SK-N-SH (cell line): ENCODE data around the gene DEFB131B. TPM values are rescaled to one million over a fixed set of nuclear protein-coding genes. Genes with fewer than 3 reads are reported as not detected.

Source experiments
- CTCF ChIA-PET: fragments of 300-600, 350-600 bp; formaldehyde crosslinking; extraction: SDS; loops from one replicate; lab custom pipeline; 2021; lab: Yijun Ruan, JAX
- POLR2A ChIA-PET: fragments of 350-600 bp; sonication (Branson Sonifier 250); formaldehyde crosslinking; extraction: SDS; loops from one replicate; lab custom pipeline; 2020; ENCODE audit warnings: antibody characterized with exemption, inconsistent platforms; lab: Yijun Ruan, JAX
- DNase-seq: peaks from one replicate; pipeline ENCODE4 v3.0.0; 2012
- H2AFZ ChIP-seq: fragments of 200-600 bp; sonication (generic); 2 replicates; pipeline ENCODE4 v1.8.1; 2016; ENCODE audit warnings: antibody characterized with exemption, mild to moderate bottlenecking, low read depth
- H3F3A ChIP-seq: fragments of 200-600 bp; sonication (generic); replicated peaks from 2 replicates; pipeline ENCODE3; 2016; ENCODE audit warnings: antibody characterized with exemption, mild to moderate bottlenecking; ENCODE audit not compliant: insufficient read depth
- H3K27ac ChIP-seq, 2 experiments: fragments of 200-500 bp in 1 of 2; fragments of 200-600 bp in 1 of 2; sonication (Bioruptor generic) in 1 of 2; sonication (generic), shearing (Covaris generic) in 1 of 2; 2 replicates each; pipeline versions ENCODE4 v1.5.1 to v1.6.1; 2014 to 2016; ENCODE audit warnings: low read depth in 2 of 2, inconsistent platforms in 1 of 2, low read length in 1 of 2, mild to moderate bottlenecking in 1 of 2, mixed read lengths in 1 of 2
- H3K27me3 ChIP-seq: fragments of 200-600 bp; sonication (generic), shearing (Covaris generic); 2 replicates; pipeline ENCODE4 v1.6.1; 2016; ENCODE audit warnings: mixed run types; ENCODE audit not compliant: insufficient read depth
- H3K36me3 ChIP-seq, 2 experiments: fragments of 200-500 bp in 1 of 2; fragments of 200-600 bp in 1 of 2; sonication (Bioruptor generic) in 1 of 2; sonication (generic) in 1 of 2; replicated peaks in 1 of 2; 2 replicates each; pipeline versions ENCODE3 to v1.5.1; 2014 to 2016; ENCODE audit warnings: low read length in 1 of 2, mild to moderate bottlenecking in 1 of 2; ENCODE audit not compliant: insufficient read depth in 2 of 2, control insufficient read depth in 1 of 2
- H3K4me1 ChIP-seq, 2 experiments: fragments of 200-500 bp in 1 of 2; fragments of 200-600 bp in 1 of 2; sonication (Bioruptor generic) in 1 of 2; sonication (generic), shearing (Covaris generic) in 1 of 2; 2 replicates each; pipeline versions ENCODE4 v1.5.1 to v1.6.1; 2014 to 2016; ENCODE audit warnings: low read depth in 1 of 2, low read length in 1 of 2, mixed run types in 1 of 2; ENCODE audit not compliant: insufficient read depth in 2 of 2, control insufficient read depth in 1 of 2
- H3K4me2 ChIP-seq: fragments of 200-600 bp; sonication (generic), shearing (Covaris generic); 2 replicates; pipeline ENCODE4 v1.6.1; 2017; ENCODE audit warnings: mixed run types
- H3K4me3 ChIP-seq, 2 experiments: fragments of 200-500 bp in 1 of 2; fragments of 200-600 bp in 1 of 2; sonication (Bioruptor generic) in 1 of 2; sonication (generic), shearing (Covaris generic) in 1 of 2; 2 replicates each; pipeline versions ENCODE4 v1.5.1 to v1.8.1; 2014 to 2016; ENCODE audit warnings: low read depth in 2 of 2, inconsistent platforms in 1 of 2, low read length in 1 of 2, mild to moderate bottlenecking in 1 of 2, mixed read lengths in 1 of 2, moderate library complexity in 1 of 2
- H3K79me2 ChIP-seq: fragments of 200-600 bp; sonication (generic); 2 replicates; pipeline ENCODE4 v1.8.1; 2017; ENCODE audit warnings: mild to moderate bottlenecking; ENCODE audit not compliant: insufficient read depth
- H3K9ac ChIP-seq: fragments of 200-600 bp; sonication (generic); 2 replicates; pipeline ENCODE4 v1.6.1; 2017; ENCODE audit warnings: mixed run types
- H3K9me2 ChIP-seq: fragments of 200-600 bp; sonication (generic); 2 replicates; pipeline ENCODE4 v1.6.1; 2017; ENCODE audit warnings: mixed run types
- H3K9me3 ChIP-seq: fragments of 200-600 bp; sonication (generic); 2 replicates; pipeline ENCODE4 v1.6.1; 2017; ENCODE audit warnings: mixed run types, mild to moderate bottlenecking, moderate library complexity
- H4K20me1 ChIP-seq: fragments of 200-600 bp; sonication (generic); 2 replicates; pipeline ENCODE4 v1.6.1; 2017; ENCODE audit warnings: mild to moderate bottlenecking, mixed run types; ENCODE audit not compliant: insufficient read depth
- EZH2phosphoT487 ChIP-seq: fragments of 200-600 bp; sonication (generic); IDR thresholded peaks from 2 replicates; pipeline ENCODE4 v1.6.1; 2017; ENCODE audit warnings: low read depth, mixed run types, mild to moderate bottlenecking, antibody characterized with exemption, moderate library complexity, borderline replicate concordance
- FOXJ3 ChIP-seq: sonication (generic); formaldehyde crosslinking; IDR thresholded peaks from 2 replicates; pipeline ENCODE4 v1.5.1; 2020; ENCODE audit warnings: mild to moderate bottlenecking, missing genetic modification reagents
- GABPA ChIP-seq: IDR thresholded peaks from 2 replicates; pipeline ENCODE4 v1.4.0; 2012; ENCODE audit warnings: low read depth, mild to moderate bottlenecking
- GATA2 ChIP-seq: sonication (generic); formaldehyde crosslinking; IDR thresholded peaks from 2 replicates; pipeline ENCODE4 v1.5.0; 2020; ENCODE audit warnings: mild to moderate bottlenecking, missing genetic modification reagents
- JUND ChIP-seq: IDR thresholded peaks from 2 replicates; pipeline ENCODE4 v1.4.0; 2012
- MEF2A ChIP-seq: IDR thresholded peaks from 2 replicates; pipeline ENCODE4 v1.4.0; 2012; ENCODE audit warnings: low read depth, borderline replicate concordance
- MXI1 ChIP-seq: IDR thresholded peaks from 2 replicates; pipeline ENCODE4 v1.6.1; 2012; ENCODE audit warnings: mild to moderate bottlenecking, low read depth, low read length, improper control_type of control experiment
- NRF1 ChIP-seq: IDR thresholded peaks from 2 replicates; pipeline ENCODE4 v1.6.1; 2012; ENCODE audit warnings: low read depth, mild to moderate bottlenecking, low read length
- RAD21 ChIP-seq: IDR thresholded peaks from 2 replicates; pipeline ENCODE4 v1.6.1; 2012; ENCODE audit warnings: mild to moderate bottlenecking, low read length
- RFX5 ChIP-seq: IDR thresholded peaks from 2 replicates; pipeline ENCODE4 v1.6.1; 2012; ENCODE audit warnings: mild to moderate bottlenecking, improper control_type of control experiment, low read length
- SIN3A ChIP-seq: IDR thresholded peaks from 2 replicates; pipeline ENCODE4 v1.6.1; 2012; ENCODE audit warnings: low read depth, mild to moderate bottlenecking, low read length, moderate library complexity, borderline replicate concordance
- SMC3 ChIP-seq: IDR thresholded peaks from 2 replicates; pipeline ENCODE4 v1.6.1; 2012; ENCODE audit warnings: low read depth, low read length, improper control_type of control experiment
- TAF1 ChIP-seq: IDR thresholded peaks from 2 replicates; pipeline ENCODE4 v1.6.1; 2012; ENCODE audit warnings: low read depth, mild to moderate bottlenecking, low read length, moderate library complexity, borderline replicate concordance
- TEAD4 ChIP-seq: IDR thresholded peaks from 2 replicates; pipeline ENCODE4 v1.4.0; 2012; ENCODE audit warnings: mild to moderate bottlenecking, borderline replicate concordance; ENCODE audit not compliant: insufficient read depth
- WGBS: methylation state at CpG from one replicate; pipeline ENCODE4 v1.1.6; 2017; ENCODE audit warnings: low lambda C conversion rate; 5-methylcytosine and 5-hydroxymethylcytosine counted together
- polyA plus RNA-seq, 3 experiments: library from polyadenylated mRNA; depleted of rRNA; stranded (reverse); fragments of >200 nt; gene quantifications; 2 replicates each; pipeline ENCODE4 v1.2.3, GENCODE V29; 2012
- TF ChIP-seq, protein P1 (sequence below): IDR thresholded peaks from 2 replicates; pipeline ENCODE4; 2012
- TF ChIP-seq, protein P2 (sequence below): IDR thresholded peaks from 2 replicates; pipeline ENCODE4 v1.4.0; 2012; ENCODE audit warnings: low read depth, borderline replicate concordance
- TF ChIP-seq, protein P3 (sequence below): fragments of 200-600 bp; sonication (generic); IDR thresholded peaks from 2 replicates; pipeline ENCODE4 v1.6.1; 2017; ENCODE audit warnings: antibody characterized with exemption, mild to moderate bottlenecking, moderate library complexity
- TF ChIP-seq, protein P4 (sequence below): fragments of 150-350 bp; IDR thresholded peaks from 2 replicates; pipeline ENCODE4 v1.6.1; 2016; ENCODE audit warnings: mild to moderate bottlenecking, low read depth, low read length
- TF ChIP-seq, protein P5 (sequence below): IDR thresholded peaks from 2 replicates; pipeline ENCODE4 v1.4.0; 2012; ENCODE audit warnings: low read depth
- TF ChIP-seq, protein P6 (sequence below): IDR thresholded peaks from 2 replicates; pipeline ENCODE4 v1.4.0; 2012; ENCODE audit warnings: low read depth, borderline replicate concordance

Gene DEFB131B
- polyA plus RNA-seq, 1 of the 3 experiments (the other 2 are of a cell fraction) = not detected

DNA sequence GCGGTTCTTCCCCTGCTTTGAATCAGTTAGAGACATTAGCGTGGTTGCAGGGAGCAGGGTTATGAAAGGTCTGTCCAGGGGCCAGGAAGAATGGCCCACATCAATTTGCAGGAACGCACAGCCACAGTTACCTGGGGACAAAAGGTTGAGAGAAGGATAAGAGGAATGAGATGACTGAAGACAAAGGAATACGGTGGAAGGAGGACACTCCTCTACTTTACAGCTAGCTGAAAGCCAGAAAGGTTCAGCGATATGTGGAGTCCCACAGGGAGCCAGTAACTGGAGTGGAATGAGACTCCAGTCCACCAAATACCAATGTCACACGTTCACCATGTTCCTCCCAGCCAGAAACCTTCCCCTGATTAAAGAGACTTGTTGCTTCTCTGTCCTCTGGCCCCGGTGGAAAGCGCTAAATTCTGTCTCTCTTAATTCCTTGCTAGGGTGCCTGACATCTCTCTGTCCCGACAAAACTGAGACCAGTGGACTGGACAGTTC is 39.4 kb downstream of the DEFB131B start:
- Histone ChIP-seq H3K36me3 (peaks cover 4 to 9% of the 10 kb centered on the region in 2 experiments), H3K4me2 (no peak overlapping the region), H3K4me1 (no peaks in the 10 kb centered on the region; a peak in 1 of 4 replicates), H3F3A (peaks cover 14% of the 10 kb centered on the region), H3K4me3 (no peak overlapping the region), H3K27ac (no peak overlapping the region), H4K20me1 (peaks cover 4% of the 10 kb centered on the region; the same call in 1 of the 2 replicates), H3K79me2 (no peaks in the 10 kb centered on the region), H2AFZ (no peak overlapping the region), H3K9me3 (no peaks in the 10 kb centered on the region), H3K9ac (no peak overlapping the region), H3K27me3 (no peaks in the 10 kb centered on the region), H3K9me2 (no peaks in the 10 kb centered on the region)
- no peak for TF ChIP-seq MEF2A
- TF ChIP-seq SIN3A = no peak
- no peak for TF ChIP-seq FOXJ3 (CRISPR knock-in tag)
- no peak for TF ChIP-seq GABPA
- TF ChIP-seq, protein P1, sequence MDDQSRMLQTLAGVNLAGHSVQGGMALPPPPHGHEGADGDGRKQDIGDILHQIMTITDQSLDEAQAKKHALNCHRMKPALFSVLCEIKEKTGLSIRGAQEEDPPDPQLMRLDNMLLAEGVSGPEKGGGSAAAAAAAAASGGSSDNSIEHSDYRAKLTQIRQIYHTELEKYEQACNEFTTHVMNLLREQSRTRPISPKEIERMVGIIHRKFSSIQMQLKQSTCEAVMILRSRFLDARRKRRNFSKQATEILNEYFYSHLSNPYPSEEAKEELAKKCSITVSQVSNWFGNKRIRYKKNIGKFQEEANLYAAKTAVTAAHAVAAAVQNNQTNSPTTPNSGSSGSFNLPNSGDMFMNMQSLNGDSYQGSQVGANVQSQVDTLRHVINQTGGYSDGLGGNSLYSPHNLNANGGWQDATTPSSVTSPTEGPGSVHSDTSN = no peak
- TF ChIP-seq, protein P2, sequence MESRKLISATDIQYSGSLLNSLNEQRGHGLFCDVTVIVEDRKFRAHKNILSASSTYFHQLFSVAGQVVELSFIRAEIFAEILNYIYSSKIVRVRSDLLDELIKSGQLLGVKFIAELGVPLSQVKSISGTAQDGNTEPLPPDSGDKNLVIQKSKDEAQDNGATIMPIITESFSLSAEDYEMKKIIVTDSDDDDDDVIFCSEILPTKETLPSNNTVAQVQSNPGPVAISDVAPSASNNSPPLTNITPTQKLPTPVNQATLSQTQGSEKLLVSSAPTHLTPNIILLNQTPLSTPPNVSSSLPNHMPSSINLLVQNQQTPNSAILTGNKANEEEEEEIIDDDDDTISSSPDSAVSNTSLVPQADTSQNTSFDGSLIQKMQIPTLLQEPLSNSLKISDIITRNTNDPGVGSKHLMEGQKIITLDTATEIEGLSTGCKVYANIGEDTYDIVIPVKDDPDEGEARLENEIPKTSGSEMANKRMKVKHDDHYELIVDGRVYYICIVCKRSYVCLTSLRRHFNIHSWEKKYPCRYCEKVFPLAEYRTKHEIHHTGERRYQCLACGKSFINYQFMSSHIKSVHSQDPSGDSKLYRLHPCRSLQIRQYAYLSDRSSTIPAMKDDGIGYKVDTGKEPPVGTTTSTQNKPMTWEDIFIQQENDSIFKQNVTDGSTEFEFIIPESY = no peak
- no peak for TF ChIP-seq RFX5
- TF ChIP-seq SMC3 = no peak
- TF ChIP-seq, protein P3, sequence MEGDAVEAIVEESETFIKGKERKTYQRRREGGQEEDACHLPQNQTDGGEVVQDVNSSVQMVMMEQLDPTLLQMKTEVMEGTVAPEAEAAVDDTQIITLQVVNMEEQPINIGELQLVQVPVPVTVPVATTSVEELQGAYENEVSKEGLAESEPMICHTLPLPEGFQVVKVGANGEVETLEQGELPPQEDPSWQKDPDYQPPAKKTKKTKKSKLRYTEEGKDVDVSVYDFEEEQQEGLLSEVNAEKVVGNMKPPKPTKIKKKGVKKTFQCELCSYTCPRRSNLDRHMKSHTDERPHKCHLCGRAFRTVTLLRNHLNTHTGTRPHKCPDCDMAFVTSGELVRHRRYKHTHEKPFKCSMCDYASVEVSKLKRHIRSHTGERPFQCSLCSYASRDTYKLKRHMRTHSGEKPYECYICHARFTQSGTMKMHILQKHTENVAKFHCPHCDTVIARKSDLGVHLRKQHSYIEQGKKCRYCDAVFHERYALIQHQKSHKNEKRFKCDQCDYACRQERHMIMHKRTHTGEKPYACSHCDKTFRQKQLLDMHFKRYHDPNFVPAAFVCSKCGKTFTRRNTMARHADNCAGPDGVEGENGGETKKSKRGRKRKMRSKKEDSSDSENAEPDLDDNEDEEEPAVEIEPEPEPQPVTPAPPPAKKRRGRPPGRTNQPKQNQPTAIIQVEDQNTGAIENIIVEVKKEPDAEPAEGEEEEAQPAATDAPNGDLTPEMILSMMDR = no peak
- TF ChIP-seq, protein P4, sequence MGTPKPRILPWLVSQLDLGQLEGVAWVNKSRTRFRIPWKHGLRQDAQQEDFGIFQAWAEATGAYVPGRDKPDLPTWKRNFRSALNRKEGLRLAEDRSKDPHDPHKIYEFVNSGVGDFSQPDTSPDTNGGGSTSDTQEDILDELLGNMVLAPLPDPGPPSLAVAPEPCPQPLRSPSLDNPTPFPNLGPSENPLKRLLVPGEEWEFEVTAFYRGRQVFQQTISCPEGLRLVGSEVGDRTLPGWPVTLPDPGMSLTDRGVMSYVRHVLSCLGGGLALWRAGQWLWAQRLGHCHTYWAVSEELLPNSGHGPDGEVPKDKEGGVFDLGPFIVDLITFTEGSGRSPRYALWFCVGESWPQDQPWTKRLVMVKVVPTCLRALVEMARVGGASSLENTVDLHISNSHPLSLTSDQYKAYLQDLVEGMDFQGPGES = no peak
- no peak for TF ChIP-seq NRF1
- TF ChIP-seq, protein P5, sequence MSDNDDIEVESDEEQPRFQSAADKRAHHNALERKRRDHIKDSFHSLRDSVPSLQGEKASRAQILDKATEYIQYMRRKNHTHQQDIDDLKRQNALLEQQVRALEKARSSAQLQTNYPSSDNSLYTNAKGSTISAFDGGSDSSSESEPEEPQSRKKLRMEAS = no peak
- TF ChIP-seq MXI1 = no peak
- no peak for TF ChIP-seq TEAD4
- TF ChIP-seq EZH2phosphoT487 = no peak
- TF ChIP-seq TAF1 = no peak
- TF ChIP-seq, protein P6, sequence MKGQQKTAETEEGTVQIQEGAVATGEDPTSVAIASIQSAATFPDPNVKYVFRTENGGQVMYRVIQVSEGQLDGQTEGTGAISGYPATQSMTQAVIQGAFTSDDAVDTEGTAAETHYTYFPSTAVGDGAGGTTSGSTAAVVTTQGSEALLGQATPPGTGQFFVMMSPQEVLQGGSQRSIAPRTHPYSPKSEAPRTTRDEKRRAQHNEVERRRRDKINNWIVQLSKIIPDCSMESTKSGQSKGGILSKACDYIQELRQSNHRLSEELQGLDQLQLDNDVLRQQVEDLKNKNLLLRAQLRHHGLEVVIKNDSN = no peak
- TF ChIP-seq JUND = no peak
- no peak for TF ChIP-seq GATA2 (CRISPR knock-in tag)
- no peak for TF ChIP-seq RAD21
- ChIA-PET POLR2A (no interaction called here), CTCF (no interaction called here)
- WGBS = 89% methylated on average over 9 of the region's 9 CpGs
- no peak for DNase-seq
